Measurements from ENCODE around the gene ACSF2.

ACSF2 gene

DNA sequence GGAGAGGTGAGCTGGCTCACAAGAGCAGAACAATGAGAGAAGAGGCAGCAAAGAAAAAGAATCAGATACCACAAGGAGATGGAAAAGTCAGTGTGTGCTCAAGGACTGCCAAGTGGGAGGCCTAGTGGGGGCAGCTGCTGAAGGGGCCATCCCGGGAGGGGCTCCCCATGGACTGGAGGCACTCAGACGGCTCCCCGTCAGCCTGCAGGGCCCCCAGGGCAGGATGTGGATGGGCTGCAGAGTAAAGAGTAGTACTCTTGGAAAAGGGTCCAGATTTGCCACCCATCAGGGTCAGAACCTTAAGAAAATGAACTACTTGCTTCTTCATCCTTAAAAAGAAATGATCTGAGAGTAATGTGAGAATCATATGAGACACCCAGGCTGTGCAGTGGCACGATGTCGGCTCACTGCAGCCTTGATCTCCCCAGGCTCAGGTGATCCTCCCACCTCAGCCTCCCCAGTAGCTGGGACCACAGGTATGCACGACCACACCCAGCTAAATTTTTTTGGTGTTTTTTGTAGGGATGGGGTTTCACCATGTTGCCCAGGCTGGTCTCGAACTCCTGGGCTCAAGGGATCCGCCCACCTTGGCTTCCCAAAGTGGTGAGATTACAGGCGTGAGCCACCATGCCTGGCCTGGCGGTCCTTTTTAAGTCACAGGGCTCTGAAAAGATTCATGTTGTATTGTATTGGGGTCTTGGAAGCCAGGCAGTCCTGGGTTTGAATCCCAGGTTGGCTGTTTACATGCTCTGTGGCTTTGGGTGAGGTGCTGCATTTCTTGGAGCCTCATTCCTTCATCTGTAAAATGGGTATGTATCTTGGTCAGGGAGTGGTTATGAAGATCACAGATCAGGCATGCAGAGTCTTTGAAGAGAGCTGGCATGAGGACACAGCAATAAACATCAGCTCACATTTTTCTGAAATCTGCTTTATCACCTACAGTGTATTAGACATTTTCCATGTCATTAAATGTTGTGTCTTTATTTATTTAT is 15.1 kb downstream of the ACSF2 start:
- DNase-seq = no peak

GRCh38 chr17:50443505-50443974 is 17.5 kb downstream of the ACSF2 start:
- no peak for DNase-seq

DNA sequence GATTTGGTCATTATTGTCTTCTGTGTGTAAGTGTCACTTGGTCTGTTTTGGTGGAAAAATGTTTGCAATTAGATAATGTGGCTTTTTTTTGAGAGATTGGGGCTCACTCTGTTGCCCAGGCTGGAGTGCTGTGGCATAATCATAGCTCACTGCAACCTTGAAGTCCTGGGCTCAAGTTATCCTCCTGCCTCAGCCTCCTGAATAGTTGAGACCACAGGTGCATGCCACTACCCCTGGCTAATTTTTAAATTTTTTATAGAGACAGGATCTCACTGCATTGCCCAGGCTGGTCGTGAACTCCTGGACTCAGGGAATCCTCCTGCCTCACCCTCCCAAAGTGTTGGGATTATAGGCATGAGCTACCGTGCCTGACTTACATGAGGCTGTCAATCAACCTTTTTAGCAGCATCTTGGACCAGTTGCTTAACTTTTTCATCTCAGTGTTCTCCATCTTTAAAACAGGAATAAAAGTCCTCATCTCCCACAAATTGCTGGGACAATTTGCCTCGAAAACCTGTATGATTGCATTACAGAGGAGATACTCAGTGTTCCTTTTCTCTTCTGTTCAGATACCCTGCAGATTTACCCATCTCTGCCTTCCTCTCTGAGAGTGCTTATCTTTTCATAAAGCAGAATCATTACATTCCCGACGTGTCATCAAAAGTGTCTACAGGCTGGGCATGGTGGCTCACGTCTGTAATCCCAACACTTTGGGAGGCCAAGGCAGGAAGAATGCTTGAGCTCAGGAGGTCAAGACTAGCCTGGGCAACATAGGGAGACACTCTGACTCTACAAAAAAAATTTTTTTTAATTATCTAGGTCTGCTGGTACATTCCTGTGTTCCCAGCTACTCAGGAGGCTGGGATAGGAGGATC is 19.1 kb downstream of the ACSF2 start:
- DNase-seq = no peak

DNA sequence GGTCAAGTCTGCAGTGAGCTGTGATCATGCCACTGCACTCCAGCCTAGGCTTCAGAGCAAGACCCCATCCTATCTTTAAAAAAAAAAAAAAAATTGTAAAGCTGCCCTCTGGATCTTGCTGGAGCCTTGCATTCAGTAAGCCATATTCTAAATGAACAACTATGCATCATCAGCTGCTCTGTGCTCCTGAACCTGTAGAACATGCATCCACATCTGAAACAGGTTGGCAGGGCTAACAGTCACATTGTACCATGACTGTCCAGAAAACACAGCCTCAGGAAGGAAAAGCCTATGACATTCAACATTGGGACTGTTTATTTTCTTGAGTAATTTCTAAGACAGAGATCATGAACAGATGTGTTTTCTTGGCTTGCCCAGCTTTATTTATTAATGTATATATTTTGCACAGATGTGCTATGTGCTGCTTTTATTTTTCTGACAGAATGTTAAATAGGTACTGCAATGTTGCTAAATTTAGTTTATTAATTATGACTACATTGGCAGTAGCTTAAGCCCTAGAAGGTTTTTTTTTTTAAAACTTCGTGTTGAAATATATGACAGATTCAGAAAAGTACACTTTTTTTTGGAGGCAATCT is 19.8 kb downstream of the ACSF2 start:
- no peak for DNase-seq

DNA sequence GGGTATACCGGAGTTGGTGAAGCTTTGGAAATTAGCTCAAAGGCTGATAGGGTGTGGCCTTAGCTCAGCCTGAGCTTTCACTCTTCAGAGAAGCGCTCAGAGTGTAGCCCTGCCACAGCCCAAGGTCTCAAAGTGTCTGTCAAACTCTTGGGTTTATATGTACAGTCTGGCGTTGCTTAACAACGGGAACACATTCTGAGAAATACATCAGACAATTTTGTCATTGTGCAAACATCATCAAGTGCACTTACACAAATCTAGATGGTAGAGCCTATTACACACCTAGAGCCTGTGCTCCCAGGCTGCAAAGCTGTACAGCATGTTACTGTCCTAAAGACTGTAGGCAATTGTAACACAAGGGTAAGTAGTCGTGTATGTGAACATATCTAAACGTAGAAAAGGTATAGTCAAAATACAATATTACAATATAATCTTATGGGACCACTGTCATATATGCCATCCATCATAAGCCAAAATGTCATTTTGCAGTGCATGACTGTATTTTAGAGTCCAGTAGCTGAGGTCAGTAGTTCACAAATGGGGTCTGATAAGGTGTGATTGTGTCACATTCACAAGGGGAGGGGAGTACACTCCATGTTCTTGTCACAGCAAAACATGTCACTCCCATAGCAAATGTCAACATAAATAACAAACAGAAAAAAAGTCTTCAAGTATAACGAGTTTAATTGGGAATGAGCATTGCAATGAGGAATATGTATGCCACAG is 22.0 kb downstream of the ACSF2 start:
- DNase-seq = no peak

DNA sequence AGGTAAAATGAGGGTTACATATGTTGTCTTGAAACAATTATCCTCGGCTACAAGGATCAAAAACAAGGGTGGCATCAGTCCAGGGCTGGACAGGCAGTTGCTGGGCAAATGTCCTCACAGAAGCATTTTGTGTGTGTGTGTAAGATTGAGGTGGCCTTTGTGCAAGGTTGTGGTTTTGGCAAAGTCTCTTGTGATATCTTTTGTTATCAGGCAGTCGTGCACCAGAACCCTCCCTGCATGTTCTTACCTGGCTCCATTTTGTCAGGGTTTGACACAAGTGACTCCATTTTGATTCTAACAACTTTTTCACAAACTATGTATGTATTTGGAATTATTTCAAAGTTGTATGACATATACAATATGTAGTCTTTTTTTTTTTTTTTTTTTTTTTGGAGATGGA is 22.6 kb downstream of the ACSF2 start:
- no peak for DNase-seq

GRCh38 chr17:50451943-50452629 is 26.1 kb downstream of the ACSF2 start:
- no peak for DNase-seq

GRCh38 chr17:50452630-50453300 is 26.7 kb downstream of the ACSF2 start:
- no peak for DNase-seq

GRCh38 chr17:50453901-50454300 is 27.9 kb downstream of the ACSF2 start:
- DNase-seq = no peak

GRCh38 chr17:50457621-50458020 is 31.6 kb downstream of the ACSF2 start:
- no peak for DNase-seq

- DNase-seq = no peak
Observed at GRCh38 chr17:50458270-50458669, 32.3 kb downstream of the ACSF2 start.

DNA sequence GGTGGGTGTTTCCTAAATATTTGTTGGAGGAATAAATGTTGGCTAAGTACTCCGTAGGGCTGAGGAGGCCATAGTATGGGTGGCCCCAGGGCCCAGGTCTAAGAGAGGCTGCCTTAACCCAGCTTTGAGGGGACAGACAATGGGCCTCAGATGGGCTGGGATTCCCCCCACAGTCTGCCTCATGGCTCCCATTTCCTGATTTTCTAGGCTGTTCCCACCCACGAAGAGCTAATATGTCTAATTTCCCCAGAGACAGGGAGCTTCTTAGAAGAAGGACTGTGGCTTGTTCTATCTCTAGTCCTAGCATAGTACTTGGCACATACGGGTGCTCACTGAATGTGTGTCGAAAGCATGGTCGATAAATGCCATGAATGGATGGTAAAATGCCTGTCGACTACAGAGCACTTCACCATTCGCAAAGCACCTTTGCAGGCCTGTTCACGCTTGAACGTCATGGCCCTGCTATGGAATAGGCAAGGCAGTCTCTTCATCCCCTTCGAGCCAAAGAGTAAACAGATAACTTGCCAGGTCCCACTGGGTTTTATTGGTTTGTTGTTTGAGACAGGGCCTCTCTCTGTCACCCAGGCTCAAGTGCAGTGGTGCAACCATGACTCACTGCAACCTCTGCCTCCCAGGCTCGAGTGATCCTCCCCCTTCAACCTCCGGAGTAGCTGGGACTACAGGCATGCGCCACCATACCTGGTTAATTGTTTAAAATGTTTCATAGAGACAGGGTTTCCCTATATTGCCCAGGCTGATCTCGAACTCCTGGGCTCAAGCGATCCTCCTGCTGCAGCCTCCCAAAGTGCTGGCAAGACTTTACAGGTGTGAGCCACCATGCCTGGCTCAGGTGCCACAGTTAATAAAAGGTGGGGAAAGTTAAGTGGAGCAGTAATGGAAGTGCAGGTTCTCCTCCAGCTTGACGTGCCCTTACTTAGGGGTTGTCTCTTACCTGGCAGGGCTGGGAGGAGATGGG is 33.0 kb downstream of the ACSF2 start:
- DNase-seq = peak; percentile 90

DNA sequence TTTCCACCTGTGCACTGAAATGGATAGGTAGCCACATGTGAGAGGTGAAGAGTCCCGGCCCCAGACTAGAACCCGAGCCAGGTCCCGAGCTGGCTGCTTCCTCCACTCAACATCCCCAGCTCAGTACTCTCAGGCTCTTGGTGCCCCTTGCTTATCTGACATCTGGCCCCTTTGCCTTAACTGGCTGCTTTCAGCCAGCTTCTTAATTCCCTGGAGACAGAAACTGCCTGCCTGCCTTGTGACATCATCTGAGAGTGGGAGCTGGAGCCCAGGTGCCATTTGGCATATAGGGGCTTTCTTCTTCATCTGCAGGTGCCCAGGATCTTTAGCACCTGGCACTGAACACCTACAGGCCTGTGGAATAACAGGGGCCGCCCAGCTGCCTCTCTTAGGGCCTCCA is 33.7 kb downstream of the ACSF2 start:
- no peak for DNase-seq

GRCh38 chr17:50460831-50461526 is 35.0 kb downstream of the ACSF2 start:
- no peak for DNase-seq

DNA sequence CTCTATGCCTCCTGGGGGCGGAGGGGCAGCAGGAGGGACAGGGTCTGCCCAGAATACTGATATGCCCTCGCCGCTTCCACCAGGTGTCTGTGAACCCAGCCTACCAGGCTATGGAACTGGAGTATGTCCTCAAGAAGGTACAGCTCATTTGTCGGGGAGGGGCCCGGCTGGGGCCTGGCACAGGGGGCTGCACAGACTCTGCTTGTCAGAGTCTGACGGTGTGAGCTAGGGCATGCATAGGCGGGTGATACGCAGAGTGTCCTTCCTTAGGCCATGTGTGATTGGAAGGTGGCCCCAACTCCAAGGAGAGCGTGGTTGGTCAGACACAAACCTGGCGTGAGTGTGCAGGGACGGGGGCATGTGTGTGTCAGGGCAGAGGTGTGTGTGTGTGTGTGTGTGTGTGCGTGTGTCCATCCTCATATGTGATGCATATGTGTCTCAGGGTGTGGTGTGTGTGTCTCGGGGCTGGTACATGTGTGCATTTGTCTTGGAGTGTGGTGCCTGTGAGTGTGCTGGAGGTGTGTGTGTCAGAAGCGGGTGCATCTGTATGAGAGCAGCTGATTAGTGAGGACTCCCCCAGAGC is 35.6 kb downstream of the ACSF2 start:
- DNase-seq = no peak

- no peak for DNase-seq
Observed at GRCh38 chr17:50462446-50462845, 36.4 kb downstream of the ACSF2 start.

GRCh38 chr17:50464121-50464520 is 38.1 kb downstream of the ACSF2 start:
- no peak for DNase-seq

GRCh38 chr17:50464736-50465135 is 38.7 kb downstream of the ACSF2 start:
- no peak for DNase-seq

DNA sequence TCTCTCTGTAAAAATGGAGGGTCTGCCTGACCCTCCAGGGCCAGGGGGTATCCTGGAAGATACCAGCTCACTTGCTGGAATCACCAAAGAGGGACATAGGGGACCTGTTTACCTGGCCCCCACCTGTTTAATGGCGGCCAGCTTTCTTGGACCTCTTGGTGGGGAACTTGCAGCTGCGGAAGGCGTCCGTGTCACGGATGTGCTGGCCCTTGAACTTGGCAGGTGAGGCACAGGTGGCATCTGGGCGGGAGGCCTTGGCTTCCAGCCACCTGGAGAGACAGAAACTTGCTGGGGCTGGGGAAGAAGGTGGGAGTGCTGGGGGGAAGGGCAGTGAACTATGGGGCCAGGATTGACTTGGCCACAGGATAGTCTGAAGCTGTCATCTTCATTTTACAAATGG is 39.2 kb downstream of the ACSF2 start:
- no peak for DNase-seq

Data from islet precursor cell (in vitro differentiated cells).